HG03558 (cell line): ENCODE measurements around the gene BTG1.

ENCODE experiments used
- ATAC-seq: cut with Tn5 transposase; IDR thresholded peaks from one replicate; pipeline ENCODE4 v1.9.1; 2021; ENCODE audit warnings: moderate number of reproducible peaks; ENCODE audit not compliant: unreplicated experiment; ENCODE audit errors: extremely low read depth

The BTG1 gene

GRCh38 chr12:92134638-92135274, 10.9 kb downstream of the BTG1 start:
- ATAC-seq, result no peak

DNA sequence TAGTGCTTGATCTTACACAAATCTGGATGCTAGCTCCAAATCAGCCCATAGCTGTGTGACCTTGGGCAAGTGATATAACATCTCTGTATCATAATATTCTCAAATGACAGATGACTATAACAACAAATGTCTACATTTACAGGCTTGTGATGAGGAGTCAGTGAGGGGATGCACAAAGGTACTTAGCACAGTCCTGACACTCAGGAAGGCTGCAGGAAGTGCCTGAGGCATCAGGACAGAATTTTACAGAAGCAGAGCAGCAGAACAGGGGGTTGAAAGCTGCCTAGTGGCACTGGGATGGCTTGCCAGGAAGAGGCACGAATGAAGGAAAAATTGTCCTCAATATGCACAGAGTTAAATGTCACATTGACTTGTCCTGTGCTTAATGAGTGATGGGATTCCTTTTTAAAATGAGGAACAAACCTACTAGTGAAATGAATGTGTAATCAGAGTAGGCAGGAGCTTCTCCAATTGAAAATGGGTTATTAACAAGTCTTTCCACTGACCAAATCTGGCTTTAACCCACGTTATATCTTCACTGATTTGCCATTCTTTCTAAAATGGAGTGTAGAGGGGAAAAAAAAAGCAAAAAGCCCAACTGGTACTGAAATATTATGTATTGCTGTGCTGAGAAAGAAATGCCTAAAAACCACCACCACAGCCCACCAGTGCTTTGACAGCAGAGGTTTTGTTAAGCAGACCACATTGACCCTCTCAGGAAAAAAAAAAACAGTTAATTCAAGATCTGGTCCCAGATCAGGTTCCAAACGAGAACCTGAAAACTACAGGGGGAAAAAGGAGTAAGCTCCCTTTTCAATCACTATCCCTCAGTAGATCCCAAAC, 11.6 kb downstream of the BTG1 start:
- ATAC-seq, result no peak

DNA sequence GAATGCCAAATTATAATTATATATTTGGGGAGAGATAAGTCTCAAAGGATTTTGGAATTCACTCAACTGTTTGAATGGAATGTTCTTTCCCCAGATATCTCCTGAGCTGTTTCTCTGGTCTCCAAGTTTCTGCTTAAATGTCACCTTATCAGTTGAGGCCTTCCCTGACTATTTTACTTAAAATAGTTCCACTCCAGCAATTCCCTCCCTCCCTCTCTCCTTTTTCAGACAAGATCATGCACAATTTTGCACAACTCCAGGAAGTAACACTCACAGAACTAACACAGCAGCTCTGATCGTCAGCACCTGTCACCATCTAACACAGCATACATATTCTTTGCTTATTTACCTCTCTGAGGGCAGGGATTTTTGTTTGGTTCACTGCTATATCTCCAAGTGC, 12.5 kb downstream of the BTG1 start:
- no peak for ATAC-seq

GRCh38 chr12:92132288-92132687, 13.4 kb downstream of the BTG1 start:
- ATAC-seq, result no peak

DNA sequence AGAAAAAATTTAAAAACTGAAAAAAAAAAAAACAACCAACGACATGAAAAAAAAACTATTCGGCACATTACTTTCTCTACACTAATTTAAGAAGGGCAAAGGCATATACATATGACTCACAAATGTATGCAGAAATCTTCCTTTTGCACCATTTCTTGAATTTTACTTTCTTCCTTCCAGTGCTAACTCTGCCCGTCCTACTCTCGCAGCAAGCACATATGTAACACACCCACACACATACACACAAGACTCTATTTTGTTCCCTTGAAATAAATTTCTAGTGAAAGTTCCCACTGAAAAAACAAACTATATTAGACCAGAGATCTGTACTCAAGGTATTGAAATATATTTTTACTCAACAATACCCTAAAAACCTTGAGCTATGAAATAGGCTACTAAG, 14.6 kb downstream of the BTG1 start:
- no peak for ATAC-seq

- no peak for ATAC-seq
These were observed 16.0 kb downstream of the BTG1 start for GRCh38 chr12:92129609-92130008.

DNA sequence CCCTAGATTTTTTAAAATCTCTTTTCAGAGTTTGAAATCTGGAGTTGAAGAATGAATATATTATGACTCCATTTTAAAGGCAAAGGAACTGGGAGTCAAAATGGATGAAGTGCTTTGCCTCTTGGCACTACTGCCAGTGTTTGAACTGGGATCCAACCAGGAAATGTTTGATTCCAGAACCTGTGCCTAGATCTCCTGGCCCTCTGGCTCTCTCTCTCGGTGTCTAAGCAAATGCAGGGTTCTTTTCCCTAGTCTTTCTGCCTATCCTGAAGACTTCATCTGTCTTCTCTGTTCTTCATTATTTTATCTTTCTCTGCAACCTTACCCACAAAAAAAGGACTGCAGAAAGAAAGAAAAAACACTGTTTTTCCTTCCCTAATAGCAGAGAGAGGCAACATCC, 17.0 kb downstream of the BTG1 start:
- ATAC-seq, result no peak

GRCh38 chr12:92124689-92125029, 21.0 kb downstream of the BTG1 start:
- ATAC-seq, result no peak

- no peak for ATAC-seq
These were observed 21.6 kb downstream of the BTG1 start for GRCh38 chr12:92123780-92124688.

DNA sequence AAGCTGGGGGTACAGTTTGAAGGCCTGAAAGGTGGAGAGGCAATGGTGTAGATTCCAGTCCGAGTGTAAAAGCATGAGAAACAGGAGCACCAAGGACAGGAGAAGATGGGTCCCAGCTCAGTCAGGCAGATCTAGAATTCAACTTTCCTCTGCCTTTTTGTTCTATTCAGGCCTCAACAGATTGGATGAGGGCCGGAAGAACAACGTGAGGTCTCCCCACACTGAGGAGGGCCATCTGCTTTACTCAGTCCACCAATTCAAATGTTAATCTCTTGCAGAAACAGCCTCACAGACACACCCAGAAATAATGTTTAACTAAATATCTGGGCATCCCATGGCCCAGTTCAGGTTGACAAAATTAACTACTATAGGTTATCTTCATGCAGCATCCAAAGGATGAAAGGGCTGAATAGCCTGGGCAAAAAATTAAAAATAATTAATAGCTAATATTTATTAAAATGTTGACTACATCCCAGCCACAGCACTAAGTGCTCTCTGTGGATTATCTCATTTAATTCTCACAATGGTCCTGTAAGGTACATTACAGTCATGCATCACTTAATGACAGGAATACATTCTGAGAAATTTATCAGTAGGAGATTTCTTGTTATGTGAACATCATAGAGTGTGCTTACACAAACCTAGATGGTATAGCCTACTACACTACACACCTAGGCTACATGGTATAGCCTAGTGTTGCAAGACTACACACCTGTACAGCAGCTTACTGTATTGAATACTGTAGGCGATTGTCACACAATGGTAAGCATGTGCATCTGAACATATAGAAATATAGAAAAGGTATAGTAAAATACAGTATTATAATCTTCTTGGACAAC, 22.5 kb downstream of the BTG1 start:
- ATAC-seq, result no peak

DNA sequence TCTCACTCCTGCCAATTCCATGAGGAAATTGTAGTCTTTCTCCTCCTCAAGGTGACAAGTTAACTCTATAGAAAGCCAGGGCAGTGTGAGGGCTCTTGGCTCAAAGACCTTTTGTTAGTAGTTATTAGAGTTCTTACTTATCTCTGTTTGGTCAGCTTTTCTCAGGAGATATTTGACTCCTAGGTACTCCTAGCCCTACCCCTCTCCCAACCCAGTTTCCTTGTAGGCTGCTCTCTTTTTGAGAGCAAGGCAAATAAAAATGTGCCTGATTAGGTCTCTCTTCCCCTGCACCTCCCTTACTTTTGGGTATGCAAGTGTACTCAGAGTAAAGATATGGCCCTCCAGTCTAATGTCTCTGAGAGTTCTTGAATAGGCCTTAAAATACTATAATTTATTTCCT, 23.8 kb downstream of the BTG1 start:
- ATAC-seq, result no peak

GRCh38 chr12:92118826-92119536, 26.7 kb downstream of the BTG1 start:
- ATAC-seq, result no peak

DNA sequence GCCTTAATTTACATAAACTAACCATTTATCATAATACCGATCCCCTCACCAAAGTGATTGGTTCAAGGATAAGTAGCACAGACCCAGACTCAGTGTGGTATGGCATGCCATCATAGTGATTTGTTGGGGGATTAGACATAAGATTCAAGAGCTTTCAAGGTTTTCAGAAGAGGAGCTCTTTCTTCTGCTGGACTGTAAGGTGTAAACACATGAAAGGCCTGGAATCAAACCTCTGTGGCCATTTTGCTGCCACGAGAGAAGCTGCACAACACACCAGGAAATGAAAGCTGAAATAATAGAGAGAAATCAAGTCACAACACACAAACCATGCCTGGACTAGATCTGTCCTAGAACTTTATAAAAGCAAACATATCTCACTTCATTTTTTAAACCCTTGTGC, 30.8 kb downstream of the BTG1 start:
- ATAC-seq, result no peak

DNA sequence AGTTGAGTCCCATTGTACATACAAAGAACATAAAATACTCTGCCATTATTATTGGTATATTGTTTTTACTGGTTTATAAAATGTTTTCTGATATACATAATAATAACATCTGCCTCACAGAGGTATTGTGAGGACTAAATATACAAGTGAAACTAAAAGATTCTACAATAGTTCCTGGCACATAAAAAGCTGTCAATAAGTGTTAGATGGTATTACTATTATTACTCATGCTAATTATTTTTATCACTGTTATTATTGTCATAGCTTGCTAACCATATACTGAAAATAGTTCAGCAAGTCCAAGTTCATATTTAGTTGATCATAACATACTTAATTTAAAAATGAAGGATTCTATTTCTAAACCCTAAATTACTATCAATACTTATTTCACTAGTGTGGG, 34.4 kb downstream of the BTG1 start:
- peak; percentile 43 for ATAC-seq

DNA sequence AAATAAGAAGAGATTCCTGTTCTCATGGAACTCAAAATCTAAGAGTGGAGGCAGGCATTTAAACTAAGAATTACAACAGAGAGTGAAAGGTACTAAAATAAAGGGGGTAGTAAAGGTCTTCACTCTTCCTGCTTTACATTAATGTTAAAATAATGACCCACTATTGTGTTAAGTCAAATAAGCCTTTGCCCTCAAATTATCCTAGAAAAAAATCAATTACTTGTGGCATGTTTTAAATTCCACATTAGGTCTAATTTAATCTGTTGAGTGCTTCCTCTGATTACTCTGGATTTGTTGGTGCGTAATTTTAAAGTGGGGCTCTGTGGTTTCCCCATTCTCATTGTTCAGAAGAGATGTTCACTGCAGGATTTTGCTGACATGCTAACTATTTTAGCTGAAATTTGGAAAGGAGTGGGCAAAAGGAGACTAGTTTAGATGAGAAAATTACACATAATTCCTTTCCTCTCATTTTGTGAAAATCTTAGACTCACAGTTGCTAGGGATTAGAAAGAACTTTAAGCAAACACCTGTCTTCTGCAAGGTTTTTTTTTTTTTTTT, 35.5 kb downstream of the BTG1 start:
- ATAC-seq, result no peak

DNA sequence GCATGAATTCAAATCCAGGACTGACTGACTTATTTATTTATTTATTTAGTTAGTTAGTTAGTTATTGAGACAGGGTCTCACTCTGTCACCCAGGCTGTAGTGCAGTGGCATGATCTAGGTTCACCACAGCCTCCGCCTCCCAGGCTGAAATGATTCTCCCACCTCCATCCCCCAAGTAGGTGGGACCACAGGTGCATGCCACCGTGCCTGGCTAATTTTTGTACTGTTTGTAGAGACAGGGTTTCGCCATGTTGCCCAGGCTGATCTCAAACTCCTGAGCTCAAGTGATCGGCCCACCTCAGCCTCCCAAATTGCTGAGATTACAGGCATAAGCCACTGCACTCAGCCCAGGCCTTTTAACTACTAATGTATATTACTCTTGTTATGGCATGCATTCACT, 36.0 kb downstream of the BTG1 start:
- no peak for ATAC-seq

DNA sequence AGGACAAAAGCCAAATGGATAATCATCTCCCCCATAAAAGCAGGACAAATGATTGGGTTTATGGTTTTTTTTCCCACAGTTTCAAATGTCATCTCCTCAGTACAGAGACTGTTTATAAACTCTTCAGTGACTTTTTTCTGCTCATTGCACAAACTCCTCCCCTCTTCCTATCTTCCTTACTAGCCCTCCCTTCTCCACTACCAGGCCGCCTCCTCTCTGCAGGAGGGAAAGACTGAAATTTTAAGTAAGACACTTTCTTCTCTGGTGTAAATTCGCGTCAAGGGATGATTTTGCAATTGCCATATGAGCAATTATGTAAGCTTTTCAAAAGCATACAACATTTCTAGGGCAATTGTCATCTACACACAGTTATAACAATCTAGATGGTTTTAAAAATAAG, 37.0 kb downstream of the BTG1 start:
- ATAC-seq, result no peak

DNA sequence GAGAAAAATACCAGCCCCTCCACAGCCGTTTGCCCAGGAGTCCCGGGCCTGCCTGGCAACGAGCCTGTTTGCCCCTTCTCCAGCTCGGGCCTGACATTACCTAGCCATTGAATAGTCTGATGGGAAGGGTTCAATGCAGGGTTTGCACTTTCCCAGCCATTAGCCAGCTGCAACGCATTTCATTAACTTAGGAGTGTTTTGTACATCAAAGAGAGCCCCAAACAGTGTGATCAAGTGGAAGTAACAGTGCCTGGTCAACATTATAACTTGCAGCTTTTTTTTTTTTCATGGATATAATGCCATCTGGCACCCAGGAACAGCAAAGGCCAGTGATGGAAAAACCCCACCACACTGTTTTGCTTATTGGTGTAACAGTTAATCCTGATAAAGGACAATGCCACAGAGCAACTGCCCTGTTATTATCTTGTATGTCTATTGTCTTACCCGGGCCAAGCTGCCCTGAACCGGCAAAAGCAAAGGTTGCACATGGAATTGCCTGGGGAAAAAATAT, 38.0 kb downstream of the BTG1 start:
- no peak for ATAC-seq

DNA sequence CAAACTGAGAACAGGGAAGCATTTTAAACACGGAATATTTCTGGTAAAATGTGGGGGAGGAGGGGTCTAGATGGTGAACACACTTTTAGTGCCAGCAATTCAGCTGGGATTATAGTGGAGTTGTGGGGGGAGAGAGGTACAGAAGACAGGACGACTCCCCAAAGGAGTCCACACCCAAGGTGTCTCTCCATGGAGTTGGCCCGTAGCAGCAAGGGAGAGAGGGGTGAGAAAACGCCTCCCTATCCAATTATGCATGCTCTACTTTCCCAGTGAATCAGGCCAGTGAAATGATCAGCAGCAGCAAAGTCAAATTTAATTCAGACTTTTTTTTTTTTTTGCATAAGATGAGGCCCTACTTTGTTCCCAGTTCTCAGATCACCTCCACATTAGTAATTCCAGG, 38.6 kb downstream of the BTG1 start:
- no peak for ATAC-seq
